ENCODE measurements around the gene TMEM203. TPM values are rescaled to one million over a fixed set of nuclear protein-coding genes. Genes with fewer than 3 reads are reported as not detected.

Gene TMEM203
- total RNA-seq, 1 donor from 2014 or later, result 66.9 TPM

Other genes with a start within 250 kb of the TMEM203 start
- gene PTGDS, start 228.1 kb downstream of the TMEM203 start, total RNA-seq, result not detected in 2 replicates
- not detected in 2 replicates for gene LCNL1, start 222.7 kb downstream of the TMEM203 start, total RNA-seq
- gene PAXX, start 213.2 kb downstream of the TMEM203 start, total RNA-seq, result 16.4 and 21.4 TPM in 2 replicates
- gene CLIC3, start 209.1 kb downstream of the TMEM203 start, total RNA-seq, result 4.0 and 4.8 TPM in 2 replicates
- 9.8 and 13.0 TPM in 2 replicates for gene ABCA2, start 177.4 kb downstream of the TMEM203 start, total RNA-seq
- not detected in 2 replicates for gene FUT7, start 173.6 kb downstream of the TMEM203 start, total RNA-seq
- gene NPDC1, start 159.5 kb downstream of the TMEM203 start, total RNA-seq, result 8.3 and 9.4 TPM in 2 replicates
- 0.21 and 1.7 TPM in 2 replicates for gene ENTPD2, start 151.6 kb downstream of the TMEM203 start, total RNA-seq
- gene SAPCD2, start 135.1 kb downstream of the TMEM203 start, total RNA-seq, result 1.1 and 4.1 TPM in 2 replicates
- gene UAP1L1, start 128.1 kb downstream of the TMEM203 start, total RNA-seq, result 1.7 and 13.3 TPM in 2 replicates
- gene MAN1B1, start 118.7 kb downstream of the TMEM203 start, total RNA-seq, result 69.9 and 71.4 TPM in 2 replicates
- gene DPP7, start 90.9 kb downstream of the TMEM203 start, total RNA-seq, result 76.1 and 80.4 TPM in 2 replicates
- gene GRIN1, start 66.5 kb downstream of the TMEM203 start, total RNA-seq, result 0.21 and 0.48 TPM in 2 replicates
- gene LRRC26, start 35.6 kb downstream of the TMEM203 start, total RNA-seq, result 0.24 TPM in 1 of 2 replicates, not detected in the other
- gene TMEM210, start 33.6 kb downstream of the TMEM203 start, total RNA-seq, result not detected in 2 replicates
- 8.5 and 9.6 TPM in 2 replicates for gene ANAPC2, start 17.1 kb downstream of the TMEM203 start, total RNA-seq
- gene SSNA1, start 17.0 kb downstream of the TMEM203 start, total RNA-seq, result 76.3 and 93.3 TPM in 2 replicates
- 4.1 and 6.4 TPM in 2 replicates for gene TPRN, start 4.9 kb downstream of the TMEM203 start, total RNA-seq
- gene NDOR1, start 52 bp upstream of the TMEM203 start, total RNA-seq, result 2.7 and 6.2 TPM in 2 replicates
- 0.24 and 0.64 TPM in 2 replicates for gene RNF208, start 16.6 kb upstream of the TMEM203 start, total RNA-seq
- gene CYSRT1, start 19.5 kb upstream of the TMEM203 start, total RNA-seq, result 0.72 and 6.0 TPM in 2 replicates
- gene RNF224, start 21.9 kb upstream of the TMEM203 start, total RNA-seq, result under 0.01 and 0.21 TPM in 2 replicates
- gene SLC34A3, start 25.3 kb upstream of the TMEM203 start, total RNA-seq, result not detected in 2 replicates
- gene TUBB4B, start 35.6 kb upstream of the TMEM203 start, total RNA-seq, result 94.4 and 132 TPM in 2 replicates
- not detected in 2 replicates for gene STPG3, start 45.6 kb upstream of the TMEM203 start, total RNA-seq
- gene NELFB, start 49.7 kb upstream of the TMEM203 start, total RNA-seq, result 55.2 and 55.7 TPM in 2 replicates
- gene TOR4A, start 72.1 kb upstream of the TMEM203 start, total RNA-seq, result 35.6 and 36.1 TPM in 2 replicates
- 10.0 and 15.7 TPM in 2 replicates for gene NRARP, start 96.6 kb upstream of the TMEM203 start, total RNA-seq
- gene EXD3, start 217.5 kb upstream of the TMEM203 start, total RNA-seq, result 12.8 and 22.6 TPM in 2 replicates
- 1.9 and 2.2 TPM in 2 replicates for gene NOXA1, start 217.7 kb upstream of the TMEM203 start, total RNA-seq
- 0.24 TPM in 1 of 2 replicates, not detected in the other for gene ENTPD8, start 235.7 kb upstream of the TMEM203 start, total RNA-seq

Data from tracheal epithelial cell (primary cell).